ENCODE results near the gene SMIM1.

- no peak for TF ChIP-seq CTCF (IDR thresholded peaks at IDR 0.05)
- TF ChIP-seq POLR2A (IDR thresholded peaks at IDR 0.05): no peak
Measured at GRCh38 chr1:3786468-3787348, 14.2 kb downstream of the SMIM1 start.
